MM.1S (cell line): ENCODE measurements around the gene DIS3L2.

Source experiments
- DNase-seq: peaks from one replicate; pipeline ENCODE4 v3.0.0-alpha.2; 2015
- H2AFZ ChIP-seq: fragments of 300-600 bp; sonication (generic); 2 replicates; pipeline ENCODE4 v1.6.0; 2016; ENCODE audit warnings: antibody characterized with exemption, low read length
- H3F3A ChIP-seq: fragments of 300-600 bp; sonication (generic); 2 replicates; pipeline ENCODE4 v1.6.1; 2016; ENCODE audit warnings: mild to moderate bottlenecking, antibody characterized with exemption, low read length, moderate library complexity, mixed read lengths; ENCODE audit not compliant: insufficient read depth
- H3K27ac ChIP-seq: fragments of 300-600 bp; sonication (generic); 2 replicates; pipeline ENCODE4 v1.5.1; 2016; ENCODE audit warnings: mild to moderate bottlenecking, low read length
- H3K27me3 ChIP-seq: fragments of 300-600 bp; sonication (generic); replicated peaks from 2 replicates; pipeline ENCODE4 v1.6.0; 2016; ENCODE audit warnings: low read length; ENCODE audit not compliant: insufficient read depth
- H3K36me3 ChIP-seq: fragments of 300-600 bp; sonication (generic); replicated peaks from 2 replicates; pipeline ENCODE4 v1.6.1; 2016; ENCODE audit warnings: mild to moderate bottlenecking, low read length, mixed read lengths; ENCODE audit not compliant: insufficient read depth
- H3K4me1 ChIP-seq: fragments of 300-600 bp; sonication (generic); 2 replicates; pipeline ENCODE4 v1.6.1; 2016; ENCODE audit warnings: low read length, mixed read lengths
- H3K4me2 ChIP-seq: fragments of 300-600 bp; sonication (generic); 2 replicates; pipeline ENCODE4 v1.6.0; 2016; ENCODE audit warnings: low read depth, low read length
- H3K4me3 ChIP-seq: fragments of 300-600 bp; sonication (generic); 2 replicates; pipeline ENCODE4 v1.5.1; 2016; ENCODE audit warnings: low read length, mixed read lengths
- H3K79me2 ChIP-seq: fragments of 300-600 bp; sonication (generic); 2 replicates; pipeline ENCODE4 v1.6.1; 2016; ENCODE audit warnings: mixed run types, low read length, mixed read lengths
- H3K9ac ChIP-seq: fragments of 300-600 bp; sonication (generic); 2 replicates; pipeline ENCODE4 v1.6.1; 2016; ENCODE audit warnings: low read length, mixed read lengths
- H3K9me2 ChIP-seq: fragments of 300-600 bp; sonication (generic); replicated peaks from 2 replicates; pipeline ENCODE4 v1.6.1; 2016; ENCODE audit warnings: mild to moderate bottlenecking, low read length, mixed read lengths; ENCODE audit not compliant: insufficient read depth
- H3K9me3 ChIP-seq: fragments of 300-600 bp; sonication (generic); replicated peaks from 2 replicates; pipeline ENCODE4 v1.6.1; 2016; ENCODE audit warnings: mild to moderate bottlenecking, low read length, mixed read lengths; ENCODE audit not compliant: insufficient read depth
- H4K20me1 ChIP-seq: fragments of 300-600 bp; sonication (generic); 2 replicates; pipeline ENCODE4 v1.6.1; 2016; ENCODE audit warnings: mild to moderate bottlenecking, low read length, moderate library complexity, mixed read lengths; ENCODE audit not compliant: insufficient read depth
- EZH2 ChIP-seq: fragments of 300-600 bp; sonication (generic); optimal IDR thresholded peaks from 2 replicates; pipeline ENCODE3; 2017; ENCODE audit warnings: low read depth, mild to moderate bottlenecking, antibody characterized with exemption, low read length, mixed read lengths
- EZH2phosphoT487 ChIP-seq: fragments of 300-600 bp; sonication (generic); IDR thresholded peaks from 2 replicates; pipeline ENCODE4 v1.6.1; 2018; ENCODE audit warnings: antibody characterized with exemption, low read length
- TF ChIP-seq, protein P1 (sequence below): fragments of 300-600 bp; sonication (generic); IDR thresholded peaks from 2 replicates; pipeline ENCODE4 v1.5.1; 2016; ENCODE audit warnings: antibody characterized with exemption, low read length, mixed read lengths

Gene DIS3L2

DNA sequence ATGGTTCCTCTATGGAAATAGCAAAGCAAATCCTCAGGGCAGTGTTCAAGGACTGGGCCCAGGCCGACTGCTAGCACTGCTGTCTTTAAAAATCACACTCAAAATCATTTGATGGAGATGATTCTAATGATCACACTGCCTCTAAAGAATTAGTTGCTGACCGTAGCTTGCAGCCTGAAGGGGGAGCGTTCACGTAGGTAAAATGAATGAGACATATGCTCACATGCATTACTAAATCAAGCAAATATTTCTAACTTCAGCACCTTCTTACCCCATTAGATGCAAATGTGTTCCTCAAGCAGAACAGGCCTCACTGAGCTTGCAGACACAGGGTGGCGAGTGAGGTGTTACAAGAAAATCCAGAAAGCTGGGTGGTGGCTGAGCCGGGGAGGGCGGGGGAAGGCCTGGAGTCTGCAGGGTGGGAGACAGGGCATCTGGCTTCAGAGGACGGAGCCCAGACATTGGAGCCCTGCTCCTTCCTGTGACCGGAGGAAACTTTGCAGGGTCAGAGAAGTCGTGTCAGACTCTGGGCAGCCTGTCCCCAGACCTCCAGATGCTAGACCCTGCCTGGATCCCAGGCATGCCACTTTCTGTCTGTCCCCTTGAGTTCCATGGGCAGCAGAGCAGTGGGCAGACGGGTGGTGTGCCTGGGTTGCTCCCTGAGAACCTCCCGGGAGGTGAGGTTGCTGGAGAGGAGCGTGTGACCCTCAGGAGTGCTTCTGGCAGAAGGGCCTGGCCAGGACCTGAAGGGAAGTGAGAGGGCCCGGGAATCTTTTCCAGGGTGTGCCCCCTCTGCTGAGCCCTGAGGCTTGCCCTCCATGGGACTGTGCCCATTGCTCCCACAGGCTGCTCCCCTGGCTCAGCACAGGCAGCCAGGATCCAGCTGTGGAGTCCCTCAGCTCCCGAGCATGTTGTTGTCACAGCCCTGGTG, 28.3 kb upstream of the DIS3L2 start:
- no peak for DNase-seq
- TF ChIP-seq EZH2phosphoT487, result no peak
- TF ChIP-seq, protein P1, sequence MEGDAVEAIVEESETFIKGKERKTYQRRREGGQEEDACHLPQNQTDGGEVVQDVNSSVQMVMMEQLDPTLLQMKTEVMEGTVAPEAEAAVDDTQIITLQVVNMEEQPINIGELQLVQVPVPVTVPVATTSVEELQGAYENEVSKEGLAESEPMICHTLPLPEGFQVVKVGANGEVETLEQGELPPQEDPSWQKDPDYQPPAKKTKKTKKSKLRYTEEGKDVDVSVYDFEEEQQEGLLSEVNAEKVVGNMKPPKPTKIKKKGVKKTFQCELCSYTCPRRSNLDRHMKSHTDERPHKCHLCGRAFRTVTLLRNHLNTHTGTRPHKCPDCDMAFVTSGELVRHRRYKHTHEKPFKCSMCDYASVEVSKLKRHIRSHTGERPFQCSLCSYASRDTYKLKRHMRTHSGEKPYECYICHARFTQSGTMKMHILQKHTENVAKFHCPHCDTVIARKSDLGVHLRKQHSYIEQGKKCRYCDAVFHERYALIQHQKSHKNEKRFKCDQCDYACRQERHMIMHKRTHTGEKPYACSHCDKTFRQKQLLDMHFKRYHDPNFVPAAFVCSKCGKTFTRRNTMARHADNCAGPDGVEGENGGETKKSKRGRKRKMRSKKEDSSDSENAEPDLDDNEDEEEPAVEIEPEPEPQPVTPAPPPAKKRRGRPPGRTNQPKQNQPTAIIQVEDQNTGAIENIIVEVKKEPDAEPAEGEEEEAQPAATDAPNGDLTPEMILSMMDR, result no peak
- no peak for TF ChIP-seq EZH2
- no peak overlapping the region for H3K4me2 ChIP-seq
- H2AFZ ChIP-seq, result no peak overlapping the region
- no peaks in the 10 kb centered on the region for H4K20me1 ChIP-seq
- no peaks in the 10 kb centered on the region for H3K36me3 ChIP-seq
- H3K4me1 ChIP-seq, result no peaks in the 10 kb centered on the region
- H3K4me3 ChIP-seq, result no peak overlapping the region
- H3K27me3 ChIP-seq, result no peaks in the 10 kb centered on the region
- no peaks in the 10 kb centered on the region for H3K79me2 ChIP-seq
- no peak overlapping the region for H3K27ac ChIP-seq
- no peaks in the 10 kb centered on the region for H3F3A ChIP-seq
- no peaks in the 10 kb centered on the region for H3K9me2 ChIP-seq
- H3K9me3 ChIP-seq, result no peaks in the 10 kb centered on the region
- H3K9ac ChIP-seq, result no peak overlapping the region

DNA sequence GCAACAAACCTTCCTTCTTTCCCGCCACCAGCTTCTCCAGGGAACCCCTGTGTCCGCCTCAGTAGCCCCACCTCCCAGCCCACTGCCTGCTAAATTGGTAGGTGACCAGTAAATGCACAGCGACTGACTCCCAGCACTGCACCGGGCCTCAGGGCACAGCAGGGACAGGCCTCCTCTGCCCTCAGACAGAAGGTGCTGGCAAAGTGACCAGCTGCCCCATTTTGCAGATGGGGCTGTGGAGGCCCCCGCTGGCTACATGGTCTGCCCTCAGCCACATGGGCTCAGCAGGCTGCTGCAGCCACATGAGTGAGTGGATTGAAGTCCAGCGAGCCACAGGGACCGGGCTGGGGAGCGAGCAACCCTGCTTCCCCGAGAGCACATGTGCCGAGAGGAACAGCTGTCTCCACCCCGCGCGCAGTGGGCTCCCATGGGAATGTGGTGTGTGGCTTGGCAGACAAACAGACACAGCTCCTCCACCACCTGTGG, 27.6 kb upstream of the DIS3L2 start:
- no peak overlapping the region for H3K4me2 ChIP-seq
- H3F3A ChIP-seq, result no peaks in the 10 kb centered on the region
- no peaks in the 10 kb centered on the region for H3K9me3 ChIP-seq
- no peak overlapping the region for H2AFZ ChIP-seq
- no peak overlapping the region for H3K27ac ChIP-seq
- no peak overlapping the region for H3K4me3 ChIP-seq
- no peaks in the 10 kb centered on the region for H3K79me2 ChIP-seq
- H4K20me1 ChIP-seq, result no peaks in the 10 kb centered on the region
- TF ChIP-seq, protein P1, result no peak
- TF ChIP-seq EZH2phosphoT487, result no peak
- no peak for TF ChIP-seq EZH2
- DNase-seq, result no peak
- no peak overlapping the region for H3K9ac ChIP-seq
- H3K27me3 ChIP-seq, result no peaks in the 10 kb centered on the region
- no peaks in the 10 kb centered on the region for H3K9me2 ChIP-seq
- H3K4me1 ChIP-seq, result no peaks in the 10 kb centered on the region
- no peaks in the 10 kb centered on the region for H3K36me3 ChIP-seq

DNA sequence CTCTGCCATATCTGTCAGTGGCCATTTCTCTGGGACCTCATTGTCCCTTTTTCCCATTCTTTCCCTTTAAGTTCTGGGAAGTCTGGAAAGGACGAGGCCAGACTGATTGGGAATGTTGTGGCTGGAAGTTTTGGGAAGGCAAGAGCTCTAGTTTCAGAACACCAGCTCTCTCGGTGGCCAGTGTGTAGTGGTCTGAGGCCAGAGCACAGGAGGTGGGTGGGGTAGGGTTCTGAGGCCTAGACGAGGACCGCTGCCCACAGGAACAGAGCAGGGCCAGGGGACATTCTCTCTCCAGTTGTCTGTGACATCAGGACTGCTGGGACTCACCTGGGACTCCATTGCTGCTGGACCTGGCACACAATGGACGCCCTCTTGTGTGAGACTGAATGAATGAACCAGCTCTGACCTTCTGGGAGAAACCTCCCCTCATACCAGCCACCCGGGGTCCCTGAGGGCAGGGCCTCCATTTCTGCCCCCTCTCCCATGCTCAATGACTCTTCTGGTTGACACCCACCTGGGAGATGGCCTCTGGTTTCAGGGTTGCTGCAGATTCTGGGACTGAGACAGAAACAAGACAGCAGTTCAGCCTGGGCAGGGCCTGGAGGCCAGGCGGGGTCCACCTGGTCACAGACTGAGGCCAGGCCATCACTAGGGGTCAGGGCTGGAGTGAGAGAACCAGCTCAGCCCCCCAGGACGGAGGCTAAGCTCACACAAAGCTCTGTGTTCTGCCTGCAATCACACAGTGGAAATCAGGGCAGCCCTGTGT, 26.9 kb upstream of the DIS3L2 start:
- Histone ChIP-seq H3K4me2 (no peak overlapping the region), H3K9ac (no peak overlapping the region), H3K9me3 (no peaks in the 10 kb centered on the region), H3K27ac (no peak overlapping the region), H3K4me1 (no peaks in the 10 kb centered on the region), H2AFZ (no peak overlapping the region), H3K27me3 (no peaks in the 10 kb centered on the region), H4K20me1 (no peaks in the 10 kb centered on the region), H3K79me2 (no peaks in the 10 kb centered on the region), H3K36me3 (no peaks in the 10 kb centered on the region), H3F3A (no peaks in the 10 kb centered on the region), H3K4me3 (no peak overlapping the region), H3K9me2 (no peaks in the 10 kb centered on the region)
- DNase-seq, result no peak
- TF ChIP-seq EZH2, result no peak
- TF ChIP-seq, protein P1, result no peak
- no peak for TF ChIP-seq EZH2phosphoT487
